HEK293T (cell line): Measurements from ENCODE around the gene HOXB6.

ENCODE experiments used
- ARNT ChIP-seq: fragments of 450-650 bp; IDR thresholded peaks from 2 replicates; pipeline ENCODE4 v1.6.1; 2017; ENCODE audit warnings: mild to moderate bottlenecking
- BHLHE40 ChIP-seq: fragments of 450-650 bp; IDR thresholded peaks from 2 replicates; pipeline ENCODE4 v1.6.1; 2016; ENCODE audit warnings: mild to moderate bottlenecking, moderate library complexity, borderline replicate concordance
- ELF4 ChIP-seq: fragments of 450-650 bp; IDR thresholded peaks from 2 replicates; pipeline ENCODE4 v1.6.1; 2017; ENCODE audit warnings: antibody characterized with exemption
- FOXA1 ChIP-seq: fragments of 450-650 bp; IDR thresholded peaks from 2 replicates; pipeline ENCODE4 v1.6.1; 2016; ENCODE audit warnings: mild to moderate bottlenecking
- HDGF ChIP-seq: fragments of 450-650 bp; IDR thresholded peaks from 2 replicates; pipeline ENCODE4 v1.6.1; 2017; ENCODE audit warnings: antibody characterized with exemption, borderline replicate concordance
- L3MBTL2 ChIP-seq: fragments of 450-650 bp; conservative IDR thresholded peaks from 2 replicates; pipeline ENCODE4 v1.6.1; 2016; ENCODE audit warnings: mild to moderate bottlenecking
- LEF1 ChIP-seq: fragments of 450-650 bp; IDR thresholded peaks from 2 replicates; pipeline ENCODE4 v1.6.1; 2017; ENCODE audit warnings: mild to moderate bottlenecking, borderline replicate concordance
- SP1 ChIP-seq: fragments of 450-650 bp; IDR thresholded peaks from 2 replicates; pipeline ENCODE4 v1.6.1; 2017
- SUZ12 ChIP-seq: fragments of 450-650 bp; IDR thresholded peaks from 2 replicates; pipeline ENCODE4 v1.6.1; 2016; ENCODE audit warnings: mild to moderate bottlenecking
- TARDBP ChIP-seq: fragments of 450-650 bp; IDR thresholded peaks from 2 replicates; pipeline ENCODE4 v1.6.1; 2016
- ZNF384 ChIP-seq: fragments of 450-650 bp; IDR thresholded peaks from 2 replicates; pipeline ENCODE4 v1.6.1; 2016

DNA sequence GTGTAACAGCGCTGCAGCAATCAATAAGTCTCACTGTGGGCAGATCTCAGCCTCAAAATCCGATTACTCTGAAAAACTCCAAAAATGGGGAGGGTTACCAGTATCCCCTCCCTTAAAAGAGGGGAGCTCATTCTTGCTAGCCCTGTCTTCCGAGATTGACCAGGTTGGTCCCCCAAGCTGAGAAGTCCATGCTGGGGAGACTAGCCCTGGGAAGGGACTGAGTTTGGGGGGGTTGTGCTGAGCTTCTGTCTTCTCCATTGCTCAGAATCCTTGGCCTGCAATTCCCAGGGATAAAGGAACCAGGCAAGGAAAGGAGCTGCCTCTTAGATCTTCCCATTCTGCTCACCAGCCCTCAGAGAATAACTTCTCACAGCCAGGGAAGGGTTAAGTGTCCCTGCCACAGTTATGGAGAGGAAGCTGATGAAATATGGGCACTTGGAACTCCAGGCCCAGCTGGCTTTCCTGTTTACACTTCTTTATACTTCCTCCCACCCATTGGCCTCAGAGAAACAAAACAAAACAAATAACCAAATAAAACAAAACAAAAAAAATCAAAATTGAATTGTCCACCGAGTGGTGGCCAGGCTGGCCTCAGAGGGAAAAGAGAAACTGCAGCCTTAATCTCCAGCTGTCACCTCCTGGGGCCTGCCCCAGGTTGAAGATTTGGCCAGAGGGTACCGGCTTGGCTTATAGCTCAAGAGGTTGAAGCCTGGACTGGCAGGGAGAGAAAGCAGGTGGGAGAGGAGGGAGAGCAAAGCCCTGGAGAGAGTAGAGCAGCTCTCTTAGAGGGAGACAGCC, 17.3 kb downstream of the HOXB6 start:
- TF ChIP-seq ARNT (no peak), HDGF (no peak), SUZ12 (no peak), FOXA1 (no peak), ELF4 (no peak), ZNF384 (no peak), BHLHE40 (no peak), LEF1 (no peak), L3MBTL2 (no peak; the same call in 1 of the 2 replicates), TARDBP (no peak), SP1 (no peak)
